GM13977 (cell line): ENCODE data around the gene CNTNAP2.

Source experiments
- DNase-seq: peaks from one replicate; pipeline ENCODE4 v3.0.0; 2012; ENCODE audit warnings: low spot score
- CTCF ChIP-seq: IDR thresholded peaks from 2 replicates; pipeline ENCODE4 v1.5.1; 2012; ENCODE audit warnings: mild to moderate bottlenecking, control low read depth; ENCODE audit not compliant: insufficient read depth; ENCODE audit errors: extremely low read depth, missing control alignments
- in situ Hi-C: fragments of 300-500 bp; cut with MboI; formaldehyde crosslinking; loops from one replicate; pipeline ENCODE4 v1.12.0; 2022; ENCODE audit warnings: low sequenced_read_pairs, low pct_unique_long_range_greater_than_20kb, mixed read lengths, inconsistent platforms; ENCODE audit not compliant: unreplicated experiment

Gene CNTNAP2

DNA sequence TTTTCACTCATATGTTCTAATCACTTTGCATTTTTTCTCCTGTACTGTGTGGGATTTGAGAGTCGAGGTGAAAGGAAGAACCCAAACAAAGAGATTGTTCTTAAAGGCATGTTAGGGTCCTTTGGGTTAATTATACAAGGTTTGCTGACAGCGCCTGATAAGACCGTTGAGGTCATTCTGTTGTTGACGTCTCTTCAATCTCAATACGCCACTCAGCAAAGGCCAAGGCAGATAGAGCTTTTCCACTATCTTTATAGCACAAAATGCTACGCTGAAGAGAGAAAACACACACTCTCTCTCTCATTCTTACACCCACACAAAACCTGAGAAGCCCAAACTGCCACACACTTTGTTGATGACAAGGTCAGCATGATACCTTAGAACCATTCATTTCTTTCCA lies 228.7 kb downstream of the CNTNAP2 start:
- in situ Hi-C loops: no loop called here
- TF ChIP-seq CTCF: no peak
- DNase-seq: no peak

- TF ChIP-seq CTCF: no peak
- no peak for DNase-seq
- in situ Hi-C loops: no loop called here
Observed at GRCh38 chr7:146346096-146346495, 229.5 kb downstream of the CNTNAP2 start.

DNA sequence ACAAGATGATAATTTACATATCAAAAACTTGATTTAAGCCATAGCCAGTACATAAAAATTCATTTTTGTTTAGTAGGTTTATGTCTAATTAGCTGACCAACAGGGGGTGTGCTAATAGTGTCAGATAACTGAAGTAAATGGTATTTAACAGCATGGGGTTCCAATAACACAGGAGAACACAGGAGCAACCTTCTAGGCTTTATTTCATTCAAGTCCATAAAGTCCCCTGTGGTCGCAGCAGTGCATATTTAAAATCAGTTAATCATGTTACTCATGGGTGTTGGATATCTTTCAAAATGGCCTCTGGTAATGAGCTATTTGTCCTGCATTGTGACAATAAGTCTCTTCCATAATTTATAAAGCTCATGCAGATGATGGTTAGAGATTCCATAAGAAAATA lies 238.6 kb downstream of the CNTNAP2 start:
- DNase-seq: no peak
- in situ Hi-C loops: no loop called here
- TF ChIP-seq CTCF: no peak

DNA sequence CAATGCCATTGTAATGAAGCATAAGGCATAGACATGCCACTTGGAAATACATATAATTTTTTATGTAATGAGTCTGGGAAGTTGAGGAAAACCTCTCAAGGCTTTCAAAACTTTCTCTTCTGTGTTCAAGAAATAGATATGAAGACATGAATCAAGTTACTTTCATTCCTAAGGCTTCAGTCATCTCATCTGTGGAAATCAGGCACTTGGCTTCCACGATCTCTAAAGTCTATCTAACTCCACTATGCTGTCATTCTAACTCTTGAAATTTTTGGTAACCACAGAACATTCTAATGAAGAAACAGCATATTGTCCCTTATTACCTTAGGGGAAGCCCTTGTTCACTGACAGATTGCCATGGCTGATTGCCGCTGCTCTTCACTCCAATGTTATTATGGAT lies 242.6 kb downstream of the CNTNAP2 start:
- no peak for DNase-seq
- no peak for TF ChIP-seq CTCF
- in situ Hi-C loops: no loop called here

GRCh38 chr7:146366938-146367337 lies 250.3 kb downstream of the CNTNAP2 start:
- no peak for TF ChIP-seq CTCF
- in situ Hi-C loops: no loop called here
- no peak for DNase-seq

DNA sequence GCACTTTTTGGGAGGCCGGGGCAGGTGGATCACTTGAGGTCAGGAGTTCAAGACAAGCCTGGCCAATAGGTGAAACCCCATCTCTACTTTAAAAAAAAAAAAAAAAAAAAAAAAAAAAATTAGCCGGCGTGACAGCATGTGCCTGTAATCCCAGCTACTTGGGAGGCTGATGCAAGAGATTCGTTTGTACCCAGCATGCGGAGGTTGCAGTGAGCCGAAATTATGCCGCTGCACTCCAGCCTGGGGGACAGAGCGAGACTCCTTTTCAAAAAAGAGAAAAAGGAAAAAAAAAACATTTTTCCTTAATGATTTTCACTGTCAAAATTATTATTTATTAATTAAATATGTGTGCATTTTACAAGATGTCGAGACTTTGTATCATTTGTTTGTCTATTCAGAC lies 253.6 kb downstream of the CNTNAP2 start:
- in situ Hi-C loops: no loop called here
- DNase-seq: no peak
- TF ChIP-seq CTCF: no peak

- no peak for TF ChIP-seq CTCF
- in situ Hi-C loops: no loop called here
- DNase-seq: no peak
Observed at GRCh38 chr7:146375170-146375569, 258.6 kb downstream of the CNTNAP2 start.
